ACHN (cell line): ENCODE data around the gene USP48.
"Not testable (repeated sequence)": the region's sequence is repeated elsewhere in the genome, so short reads cannot be mapped to it uniquely, and the experiment has no call there.

Experiments used
- DNase-seq: peaks from one replicate; pipeline ENCODE4 v3.0.0-alpha.2; 2015
- in situ Hi-C: cut with HindIII; loops from 2 replicates; pipeline ENCODE4 v1.10.0; 2017; ENCODE audit warnings: low sequenced_read_pairs, low pct_ligation_motif_present, low pct_unique_long_range_greater_than_20kb

The USP48 gene

DNA sequence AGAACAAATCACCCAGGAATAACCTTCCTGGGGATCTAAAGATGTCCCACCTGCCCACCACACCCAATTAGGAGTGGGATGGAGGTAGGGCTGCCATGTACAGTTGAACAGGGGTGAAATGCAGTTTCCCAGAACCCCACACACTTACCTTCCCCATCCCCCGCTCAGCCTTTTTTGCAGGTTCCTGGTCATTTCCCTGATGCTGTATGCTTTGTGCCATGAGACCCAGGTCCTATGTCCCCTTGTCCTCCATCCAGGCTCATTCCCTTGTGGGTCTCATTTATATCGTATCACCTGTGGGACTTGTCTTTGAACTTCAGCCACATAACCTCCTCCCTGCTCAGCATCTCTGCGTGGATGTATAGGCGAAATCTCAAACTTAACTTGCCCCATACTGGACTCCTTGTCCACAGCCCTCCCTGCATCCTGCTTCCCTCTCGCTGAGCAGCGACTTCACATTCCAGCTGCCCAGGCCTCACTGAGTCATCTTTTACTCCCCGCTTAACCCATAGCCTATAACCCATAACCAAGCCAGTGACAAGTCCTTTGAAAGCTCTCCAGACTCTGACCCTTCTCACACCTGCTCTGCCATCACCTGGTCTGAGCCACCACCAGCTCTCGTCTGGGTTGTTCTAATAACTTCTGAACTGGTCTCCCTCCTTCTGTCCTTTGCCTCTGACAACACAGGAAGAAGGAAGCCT lies 33.8 kb upstream of the USP48 start:
- DNase-seq, result peak; percentile 74

DNA sequence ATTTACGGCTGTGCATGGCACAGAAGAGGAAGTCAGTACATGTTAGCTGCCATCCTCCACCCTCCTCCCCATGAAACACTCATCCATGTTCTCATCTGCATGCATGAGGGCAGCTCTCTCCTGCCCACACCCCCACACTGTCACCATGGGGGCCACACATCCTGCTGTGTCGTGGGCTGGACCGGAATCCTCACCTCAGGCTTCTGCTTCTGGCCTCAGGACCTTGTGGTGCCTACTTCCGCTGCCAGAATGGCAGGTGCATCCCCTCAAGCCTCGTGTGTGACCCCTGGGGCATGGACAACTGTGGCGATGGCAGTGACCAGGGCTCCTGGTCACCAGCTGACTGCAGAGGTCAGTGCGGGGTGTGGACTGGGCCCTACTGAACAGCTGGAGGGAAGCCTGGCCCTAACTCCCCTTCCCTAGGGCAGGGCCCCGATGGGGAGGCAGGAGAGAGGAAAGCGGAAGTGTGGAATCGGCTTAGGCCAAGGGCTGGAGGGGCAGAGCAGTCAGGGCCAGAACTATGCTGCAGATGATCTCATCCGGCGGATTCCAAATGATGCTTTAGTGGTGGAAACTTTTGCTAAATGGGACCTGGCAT lies 32.9 kb upstream of the USP48 start:
- in situ Hi-C loops, result no loop called here
- DNase-seq, result no peak

More for the DNA sequence above, 33.8 kb upstream of the USP48 start:
- in situ Hi-C loops, result no loop called here

DNA sequence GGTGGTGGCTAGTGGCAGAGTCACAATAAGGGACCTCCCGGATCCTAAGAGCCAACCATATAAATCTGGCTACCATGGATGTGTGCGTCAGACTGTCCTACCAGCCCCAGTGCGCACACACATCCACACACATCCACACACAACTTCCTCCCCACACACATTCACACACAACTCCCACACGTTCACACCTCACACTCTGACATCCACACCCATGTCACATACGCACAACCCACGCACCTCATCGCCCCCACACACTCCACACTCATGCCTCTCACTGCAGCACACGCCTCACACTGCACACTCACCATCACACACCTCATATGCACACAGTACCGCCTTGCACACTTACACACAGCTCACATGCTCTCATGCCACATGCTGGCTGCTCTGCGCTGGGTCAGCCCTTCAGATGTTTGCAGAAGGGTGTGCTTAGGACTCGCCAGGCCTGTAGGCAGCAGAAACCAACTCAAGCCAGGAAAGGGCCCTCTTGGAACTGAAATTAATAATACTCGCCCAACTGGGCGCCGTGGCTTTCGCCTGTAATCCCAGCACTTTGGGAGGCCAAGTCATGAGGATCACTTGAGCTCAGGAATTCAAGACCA lies 32.1 kb upstream of the USP48 start:
- in situ Hi-C loops, result no loop called here
- DNase-seq, result no peak

DNA sequence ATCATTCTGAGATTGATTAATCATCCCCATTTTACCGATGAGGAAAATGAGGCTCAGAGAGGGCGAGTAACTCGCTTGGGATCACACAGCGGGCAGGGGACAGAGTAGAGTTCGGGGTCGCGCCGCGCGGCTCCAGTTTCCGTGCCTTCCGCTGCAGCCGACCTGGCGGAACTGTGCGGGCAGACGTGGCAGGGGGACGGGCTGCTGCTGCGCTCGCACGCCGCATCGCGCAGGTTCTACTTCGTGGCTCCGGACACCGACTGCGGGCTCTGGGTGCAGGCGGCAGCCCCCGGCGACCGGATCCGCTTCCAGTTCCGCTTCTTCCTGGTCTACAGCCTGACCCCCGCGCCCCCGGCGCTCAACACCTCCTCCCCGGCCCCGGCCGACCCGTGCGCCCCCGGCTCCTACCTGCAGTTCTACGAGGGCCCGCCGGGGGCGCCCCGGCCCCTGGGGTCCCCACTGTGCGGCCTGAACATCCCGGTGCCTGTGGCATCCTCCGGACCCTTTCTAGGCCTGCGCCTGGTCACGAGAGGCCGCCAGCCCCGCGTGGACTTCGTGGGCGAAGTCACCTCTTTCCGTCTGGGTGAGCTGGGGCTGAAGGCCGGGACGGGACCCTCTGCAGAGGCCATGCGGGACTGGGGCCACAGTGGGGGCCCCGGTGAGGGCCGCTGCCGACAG lies 31.4 kb upstream of the USP48 start:
- DNase-seq, result no peak
- in situ Hi-C loops, result no loop called here

DNA sequence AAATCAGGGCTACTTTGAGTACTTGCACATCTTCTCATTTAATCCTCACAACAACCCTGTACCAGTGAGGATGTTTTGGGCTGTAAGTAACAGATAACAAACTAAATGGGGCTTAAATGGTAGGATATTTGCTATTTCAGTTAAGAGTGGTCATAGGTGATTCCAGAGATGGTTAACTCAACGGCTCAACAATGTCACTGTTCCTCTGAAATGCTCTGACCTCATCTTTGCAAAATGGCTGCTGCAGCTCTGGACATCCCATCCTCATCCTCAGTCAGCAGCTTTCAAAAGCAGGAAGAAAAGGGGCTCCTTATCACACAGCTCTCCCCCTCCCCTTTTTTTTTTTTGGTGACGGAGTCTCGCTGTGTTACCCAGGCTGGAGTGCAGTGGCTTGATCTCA lies 30.6 kb upstream of the USP48 start:
- no peak for DNase-seq

DNA sequence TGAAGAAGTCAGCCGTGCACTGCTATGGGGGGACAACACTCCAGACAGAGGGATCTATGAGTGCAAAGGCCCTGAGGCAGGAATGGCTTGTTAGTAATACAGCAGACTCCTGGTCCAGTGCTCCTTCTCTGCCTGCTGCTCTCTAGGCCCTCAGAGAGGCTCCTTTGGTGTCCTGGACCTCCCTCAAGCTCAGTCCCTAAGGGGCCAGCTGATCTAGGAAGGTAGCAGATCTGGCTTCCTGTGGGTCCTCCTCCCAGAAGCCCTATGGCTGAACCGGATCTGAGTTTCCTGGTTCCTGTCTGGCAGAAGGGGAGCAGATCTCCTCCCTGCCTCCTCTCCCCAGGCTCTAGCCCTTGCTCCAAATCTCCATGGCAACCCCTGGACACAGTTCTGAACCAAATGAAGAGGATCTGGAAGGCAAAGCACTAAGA lies 28.9 kb upstream of the USP48 start, which contains the start of gene LDLRAD2:
Gene LDLRAD2, plus strand, starts transcription at position 391 of the 431 bp plus-strand sequence. CDS start 187 bp downstream, outside the sequence.
- no peak for DNase-seq
- in situ Hi-C loops, result no loop called here

More for the DNA sequence above, 30.6 kb upstream of the USP48 start:
- in situ Hi-C loops, result no loop called here

DNA sequence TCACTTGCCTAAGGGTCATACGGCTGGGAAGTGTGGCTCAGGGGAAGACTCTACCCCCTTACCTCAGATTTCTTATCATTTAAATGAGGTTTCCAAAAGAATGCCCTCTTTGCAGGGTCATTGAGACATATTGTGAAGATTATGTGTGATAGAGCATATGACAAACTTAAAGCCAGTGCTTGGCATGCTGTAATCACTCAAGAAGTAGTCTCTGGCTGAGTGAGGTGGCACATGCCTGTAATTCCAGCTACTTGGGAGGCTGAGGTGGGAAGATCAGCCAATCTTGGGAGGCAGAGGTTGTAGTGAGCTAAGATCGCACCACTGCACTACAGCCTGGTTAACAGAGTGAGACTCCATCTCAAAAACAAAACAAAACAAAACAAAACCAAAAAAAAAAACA lies 21.6 kb upstream of the USP48 start:
- no peak for DNase-seq
- in situ Hi-C loops, result no loop called here

DNA sequence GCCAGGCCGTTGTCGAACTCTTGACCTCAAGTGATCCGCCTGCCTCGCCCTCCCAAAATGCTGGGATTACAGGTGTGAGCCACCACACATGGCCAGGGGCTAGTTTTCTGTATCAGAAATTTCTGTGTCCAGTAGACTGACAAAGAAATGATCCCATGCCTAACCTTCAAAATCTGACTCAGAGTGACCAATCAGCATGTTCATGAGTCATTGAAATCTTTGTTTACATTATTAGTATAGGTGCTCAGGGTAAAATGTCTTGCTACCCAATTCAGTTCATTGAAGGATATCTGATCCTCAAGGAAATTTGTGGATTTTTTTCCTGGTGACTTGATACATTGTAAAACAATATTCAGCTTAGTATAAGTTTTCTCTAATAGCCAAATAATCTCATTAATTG lies 18.2 kb upstream of the USP48 start:
- in situ Hi-C loops, result no loop called here
- no peak for DNase-seq

DNA sequence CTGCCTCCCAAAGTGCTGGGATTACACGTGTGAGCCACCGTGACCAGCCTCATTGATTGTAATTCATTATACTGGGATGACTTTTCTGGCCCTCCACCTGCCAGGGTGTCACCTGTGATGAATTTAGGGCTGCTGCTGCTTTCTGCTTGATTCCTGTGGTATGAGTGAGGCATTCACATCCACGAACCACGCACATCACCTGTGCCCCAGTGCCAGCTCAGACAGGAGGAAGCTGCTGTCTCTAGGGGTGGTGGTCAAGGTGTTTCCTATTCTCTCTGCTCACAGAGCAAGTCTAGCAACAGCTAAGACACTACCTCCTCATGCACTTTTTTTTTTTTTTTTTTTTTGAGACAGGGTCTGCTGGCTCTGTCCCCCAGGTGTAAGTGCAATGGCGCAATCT lies 16.8 kb upstream of the USP48 start:
- no peak for DNase-seq
- in situ Hi-C loops, result no loop called here

DNA sequence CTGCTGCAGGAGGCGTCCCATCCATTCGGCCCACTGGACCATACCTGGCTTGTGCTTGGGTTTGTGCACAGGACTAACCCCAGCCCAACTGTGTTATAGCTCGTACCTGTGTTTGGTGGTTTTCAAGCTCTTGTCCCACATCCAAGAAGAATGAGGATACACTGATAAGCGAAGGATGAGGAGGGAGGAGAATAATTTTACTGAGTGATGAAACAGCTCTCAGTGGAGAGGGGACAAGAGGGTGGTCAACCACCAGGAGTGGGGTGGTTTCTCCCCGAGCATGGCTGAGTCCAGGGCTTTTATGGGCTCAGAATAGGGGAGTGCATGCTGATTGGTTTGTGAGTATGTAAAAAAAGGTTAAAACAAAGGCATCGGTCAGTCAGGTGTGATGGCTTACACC lies 12.1 kb upstream of the USP48 start:
- no peak for DNase-seq
- in situ Hi-C loops, result no loop called here

DNA sequence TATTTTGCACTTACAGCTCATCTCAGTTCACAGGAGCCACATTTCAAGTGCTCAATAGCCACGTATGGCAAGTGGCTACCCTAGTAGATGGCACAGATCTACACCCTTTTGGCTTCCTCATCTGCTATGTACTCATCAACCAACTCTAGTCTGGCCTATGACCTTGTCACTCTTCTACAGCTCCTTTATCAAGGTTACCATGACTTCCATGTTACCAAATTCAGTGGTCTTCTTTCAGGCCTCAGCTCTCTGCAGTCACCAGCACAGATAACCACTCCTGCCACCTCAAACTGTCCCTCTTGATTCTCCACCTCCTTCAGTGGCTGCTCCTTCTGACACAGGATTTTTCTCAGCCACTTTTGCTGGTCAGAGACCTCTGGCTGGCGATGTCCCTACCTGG lies 11.7 kb upstream of the USP48 start:
- in situ Hi-C loops, result no loop called here
- no peak for DNase-seq

DNA sequence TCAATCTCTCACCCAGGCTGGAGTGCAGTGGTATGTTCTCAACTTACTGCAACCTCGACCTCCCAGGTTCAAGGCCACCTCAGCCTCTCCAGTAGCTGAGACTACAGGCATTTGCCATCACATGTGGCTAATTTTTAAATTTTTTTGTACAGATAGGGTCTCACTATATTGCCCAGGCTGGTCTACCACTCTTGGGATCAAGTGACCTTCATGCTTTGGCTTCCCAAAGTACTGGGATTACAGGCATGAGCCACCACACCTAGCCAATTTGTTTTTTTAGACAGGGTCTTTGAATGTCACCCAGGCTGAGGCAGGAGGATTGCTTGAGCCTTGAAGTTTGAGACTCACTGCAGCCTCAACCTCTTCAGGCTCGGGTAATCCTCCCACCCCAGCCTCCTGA lies 10.2 kb upstream of the USP48 start:
- in situ Hi-C loops, result no loop called here
- no peak for DNase-seq

DNA sequence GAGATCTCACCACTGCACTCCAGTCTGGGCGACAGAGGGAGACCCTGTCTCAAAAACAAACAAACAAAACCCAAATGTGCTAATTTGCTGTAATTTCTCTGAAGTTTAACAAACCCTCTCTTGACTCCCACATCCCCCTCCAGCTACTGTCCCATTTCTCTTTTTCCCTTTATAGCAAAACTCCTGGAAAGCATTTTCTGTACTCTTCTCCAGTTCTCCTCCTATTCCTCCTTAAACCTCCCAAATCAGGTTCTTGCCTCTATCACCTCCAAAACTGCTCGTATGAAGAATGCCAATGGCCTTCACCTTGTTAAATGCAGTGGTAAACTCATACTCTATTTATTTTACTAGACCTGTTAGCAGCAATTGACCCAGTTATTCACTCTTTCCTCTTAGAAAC lies 3.7 kb upstream of the USP48 start:
- in situ Hi-C loops, result no loop called here
- DNase-seq, result no peak

DNA sequence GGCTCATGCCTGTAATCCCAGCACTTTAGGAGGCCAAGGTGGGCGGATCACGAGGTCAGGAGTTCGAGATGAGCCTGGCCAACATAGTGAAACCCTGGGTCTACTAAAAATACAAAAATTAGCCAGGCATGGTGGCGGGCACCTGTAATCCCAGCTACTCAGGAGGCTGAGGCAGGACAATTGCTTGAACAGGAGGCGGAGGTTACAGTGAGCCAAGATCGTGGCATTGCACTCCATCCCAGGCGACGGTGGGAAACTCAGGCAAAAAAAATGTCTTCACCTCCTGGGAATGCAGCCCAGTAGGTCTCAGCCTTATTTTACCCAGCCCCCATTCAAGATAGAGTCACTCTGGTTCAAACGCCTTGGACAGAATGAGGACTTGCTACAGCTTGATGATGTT lies 2.8 kb upstream of the USP48 start:
- DNase-seq, in situ Hi-C loops: not testable (repeated sequence)

DNA sequence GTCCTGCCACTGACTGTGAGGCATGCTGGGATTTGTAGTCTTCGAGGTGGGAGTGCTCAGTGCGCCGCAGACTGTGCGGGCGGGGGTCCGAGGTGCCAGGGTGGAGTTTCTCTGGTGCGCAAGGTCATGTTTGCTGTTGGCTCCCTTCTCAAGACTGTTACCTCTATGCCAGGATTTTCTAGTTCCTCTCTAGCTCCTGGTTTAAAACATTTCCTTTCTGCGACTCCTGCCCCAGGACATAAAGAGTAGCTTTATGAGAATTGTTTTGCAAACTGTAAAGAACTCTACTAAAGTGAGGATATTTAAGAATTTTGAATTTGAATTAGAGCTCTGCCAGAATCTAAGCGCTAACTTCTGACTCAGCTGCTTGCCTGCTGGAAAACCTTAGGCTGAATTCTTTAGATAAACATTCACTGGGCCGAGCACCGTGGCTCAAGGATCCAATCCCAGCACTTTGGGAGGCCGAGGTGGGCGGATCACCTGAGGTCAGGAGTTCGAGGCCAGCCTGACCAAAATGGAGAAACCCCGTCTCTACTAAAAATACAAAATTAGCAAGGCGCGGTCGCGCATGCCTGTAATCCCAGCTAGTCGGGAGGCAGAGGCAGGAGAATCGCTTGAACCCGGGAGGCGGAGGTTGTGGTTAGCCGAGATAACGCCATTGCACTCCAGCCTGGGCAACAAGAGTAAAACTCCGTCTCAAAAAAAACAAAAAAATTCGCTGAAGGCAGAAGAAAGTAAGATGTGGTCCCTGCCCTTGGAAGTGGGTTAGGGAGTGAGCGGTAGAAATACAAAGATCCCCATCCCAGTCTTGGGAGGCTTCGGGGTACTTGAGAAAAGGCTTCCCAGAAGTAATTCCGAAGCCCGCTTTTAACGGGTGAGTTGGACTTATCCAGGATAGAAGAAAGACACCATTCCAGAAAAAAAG lies 992 bp upstream of the USP48 start:
- in situ Hi-C loops, result no loop called here
- DNase-seq, result peak; percentile 97

DNA sequence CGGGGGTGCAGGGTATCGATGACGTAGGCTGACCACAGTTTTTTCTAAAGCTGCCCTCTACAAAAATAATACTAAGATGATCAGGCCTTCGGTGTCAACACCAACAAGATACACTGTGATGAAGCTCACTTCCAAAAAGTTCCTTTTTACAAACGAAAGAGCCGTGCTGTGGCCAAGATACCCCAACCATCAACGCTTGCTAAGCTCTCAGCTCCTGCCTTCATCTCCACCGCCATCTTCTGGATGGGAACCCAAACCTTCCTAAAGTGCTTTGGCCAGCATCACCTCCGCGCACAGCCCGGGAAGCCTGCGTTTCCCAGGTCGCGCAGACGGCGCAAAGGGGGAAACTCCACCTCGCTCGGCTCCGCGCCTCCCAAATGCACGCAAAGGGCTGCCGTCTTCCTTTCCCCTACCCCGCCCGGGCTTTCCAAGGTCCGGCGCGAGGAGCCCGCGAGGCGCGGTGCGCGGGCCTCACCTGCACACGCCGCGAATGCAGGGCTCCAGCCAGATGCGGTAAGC lies 541 bp downstream of the USP48 start:
- DNase-seq, result peak; percentile 55
- in situ Hi-C loops, result no loop called here

DNA sequence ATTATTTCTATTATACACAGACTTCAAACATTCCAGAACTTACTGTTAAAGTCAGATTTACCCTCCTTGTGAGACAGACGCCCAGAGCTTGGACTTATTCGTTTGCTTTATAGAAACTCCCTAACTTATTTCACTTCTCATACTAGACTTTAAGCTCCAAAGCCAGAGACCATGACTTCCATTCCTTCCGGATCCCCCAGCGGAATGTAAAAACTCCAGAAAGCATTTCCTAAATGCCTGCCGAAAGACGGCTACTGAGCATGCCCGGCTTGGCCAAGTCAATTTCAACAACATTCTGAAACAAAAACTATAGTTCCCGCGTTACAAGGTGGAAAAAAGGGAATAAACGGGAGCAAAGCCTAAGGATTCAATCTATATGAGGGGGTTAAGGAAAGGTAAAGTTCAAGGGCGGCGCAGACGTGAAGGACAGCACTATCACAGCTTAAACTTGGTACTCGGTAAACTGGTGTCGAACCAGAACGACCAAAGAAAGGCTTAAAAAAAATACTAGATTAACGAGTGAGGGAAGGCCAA lies 1.1 kb downstream of the USP48 start:
- peak; percentile 52 for DNase-seq
- in situ Hi-C loops, result no loop called here
